ENCODE measurements around the gene MTF1.

- TF ChIP-seq CTCF (conservative IDR thresholded peaks at IDR 0.05 in 1 of 2, IDR thresholded peaks at IDR 0.05 in 1 of 2; ENCODE audit: extremely low read depth in 1 of 2, insufficient read depth in 1 of 2, low read depth in 1 of 2, low read length in 2 of 2) (no peak), EZH2 (IDR thresholded peaks at IDR 0.05; ENCODE audit: borderline replicate concordance, low read length) (no peak)
These were observed 52.2 kb downstream of the MTF1 start for GRCh38 chr1:37807220-37807554.

Measured in mammary epithelial cell (primary cell).